RWPE1 (cell line): Measurements from ENCODE around the gene TSC2.
A peak's percentile ranks its signal among the peaks of the same experiment; 100 is the strongest.

ENCODE experiments used
- CTCF ChIA-PET: fragments of 350-600 bp; sonication (Branson Sonifier 250); formaldehyde crosslinking; extraction: SDS; loops from one replicate; lab custom pipeline; 2021; lab: Yijun Ruan, JAX
- POLR2A ChIA-PET: fragments of 400-600 bp; formaldehyde crosslinking; extraction: SDS; loops from one replicate; lab custom pipeline; 2020; ENCODE audit warnings: antibody characterized with exemption; ENCODE audit not compliant: low non-redundant PET; lab: Yijun Ruan, JAX
- DNase-seq: peaks from one replicate; pipeline ENCODE4 v3.0.0; 2012; ENCODE audit warnings: low spot score
- H3K27ac ChIP-seq: fragments of 450-650 bp; 2 replicates; pipeline ENCODE4 v1.5.1; 2017
- CTCF ChIP-seq: fragments of 450-650 bp; conservative IDR thresholded peaks from 2 replicates; pipeline ENCODE4 v1.5.1; 2017; ENCODE audit warnings: low read depth, mild to moderate bottlenecking

Gene TSC2

GRCh38 chr16:2048116-2048543 is 345 bp downstream of the TSC2 start:
- H3K27ac ChIP-seq, result peak overlapping the region; percentile 79
- no peak for TF ChIP-seq CTCF
- CTCF ChIA-PET, result interaction anchor here (0.6 to 1.5 kb wide), 5 partner anchors 13 to 93 kb away, joined by 3 to 7 read pairs (median 3); no protein-coding TSS in a partner anchor
- POLR2A ChIA-PET, result interaction anchor here (1.2 kb wide), 1 partner anchor 39 kb away, joined by 3 read pairs; no protein-coding TSS in a partner anchor
- no peak for DNase-seq

GRCh38 chr16:2053211-2053610 is 5.4 kb downstream of the TSC2 start:
- DNase-seq, result no peak
- POLR2A ChIA-PET, result no interaction called here
- H3K27ac ChIP-seq, result no peak overlapping the region
- TF ChIP-seq CTCF, result no peak
- CTCF ChIA-PET, result no interaction called here

GRCh38 chr16:2053897-2054296 is 6.1 kb downstream of the TSC2 start:
- no peak for TF ChIP-seq CTCF
- ChIA-PET POLR2A (no interaction called here), CTCF (no interaction called here)

GRCh38 chr16:2054543-2055245 is 6.9 kb downstream of the TSC2 start:
- CTCF ChIA-PET, result interaction anchor here (0.6 to 1.4 kb wide), 3 partner anchors 32 to 670 kb away, joined by 3 to 4 read pairs (median 3); no protein-coding TSS in a partner anchor
- DNase-seq, result no peak

More at GRCh38 chr16:2053897-2054296, 6.1 kb downstream of the TSC2 start:
- no peak overlapping the region for H3K27ac ChIP-seq
- no peak for DNase-seq

GRCh38 chr16:2056077-2056476 is 8.3 kb downstream of the TSC2 start:
- ChIA-PET POLR2A (interaction anchor here (0.5 kb wide), 1 partner anchor 23 kb away, joined by 3 read pairs; no protein-coding TSS in a partner anchor), CTCF (interaction anchor here (0.6 to 1.4 kb wide), 7 partner anchors 9 to 132 kb away, joined by 3 to 6 read pairs (median 3); no protein-coding TSS in a partner anchor)
- TF ChIP-seq CTCF, result no peak
- DNase-seq, result no peak
- peak overlapping the region; percentile 18; the same call in 1 of the 2 replicates for H3K27ac ChIP-seq

More at GRCh38 chr16:2054543-2055245, 6.9 kb downstream of the TSC2 start:
- POLR2A ChIA-PET, result no interaction called here
- peak overlapping the region; percentile 11; the same call in 1 of the 2 replicates for H3K27ac ChIP-seq
- no peak for TF ChIP-seq CTCF

- POLR2A ChIA-PET, result interaction anchor here (0.5 kb wide), 1 partner anchor 12 kb away, joined by 3 read pairs; no protein-coding TSS in a partner anchor
- DNase-seq, result no peak
- H3K27ac ChIP-seq, result peak overlapping the region; percentile 18
- CTCF ChIA-PET, result interaction anchor here (0.6 to 1.4 kb wide), 8 partner anchors 9 to 53 kb away, joined by 3 to 6 read pairs (median 3); no protein-coding TSS in a partner anchor
- no peak for TF ChIP-seq CTCF
These were observed 9.1 kb downstream of the TSC2 start for GRCh38 chr16:2056681-2057407.
